22Rv1 (cell line): Measurements from ENCODE around the gene TBL2.

Experiments
- CTCF ChIP-seq: fragments of 450-650 bp; IDR thresholded peaks from 2 replicates; pipeline ENCODE4 v1.5.1; 2017; ENCODE audit warnings: mild to moderate bottlenecking
- ZFX ChIP-seq: fragments of 450-650 bp; IDR thresholded peaks from 2 replicates; pipeline ENCODE4 v1.6.1; 2017; ENCODE audit warnings: antibody characterized with exemption, borderline replicate concordance

DNA sequence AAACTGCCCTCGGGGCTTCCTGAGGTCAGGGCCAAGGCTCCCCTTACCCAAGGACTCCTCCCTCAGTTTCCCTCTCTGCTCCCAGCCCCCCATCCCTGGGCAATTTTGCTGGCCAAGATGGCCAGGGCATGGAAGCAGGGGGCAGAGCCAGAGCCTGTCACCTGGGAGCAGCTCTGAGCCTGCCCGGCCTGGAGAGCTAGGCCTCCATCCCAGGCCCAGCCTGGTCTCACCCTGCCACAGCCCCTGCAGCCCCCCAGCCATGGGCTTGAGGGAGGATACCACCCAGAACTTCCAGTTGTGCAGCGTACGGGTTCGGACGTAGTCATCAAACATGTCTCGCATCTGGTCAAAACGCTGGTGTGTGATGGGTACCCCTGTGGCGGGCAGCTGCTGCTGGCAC is 17.0 kb upstream of the TBL2 start:
- TF ChIP-seq CTCF: no peak
- TF ChIP-seq ZFX: no peak
